Lung (tissue), 12 donors: Measurements from ENCODE around the gene DNAH12. TPM values are rescaled to one million over a fixed set of nuclear protein-coding genes. Genes with fewer than 3 reads are reported as not detected.
A peak's percentile ranks its signal among the peaks of the same experiment; 100 is the strongest.
"Not testable (repeated sequence)": the region's sequence is repeated elsewhere in the genome, so short reads cannot be mapped to it uniquely, and the experiment has no call there.

Experiments
- ATAC-seq: fragments of 200-7000 bp; cut with Tn5 transposase; one replicate; pipeline ENCODE4 v1.9.1; 2020; ENCODE audit warnings: moderate number of reproducible peaks; ENCODE audit not compliant: insufficient read depth, low FRiP score
- DNase-seq, 3 donors: peaks; one replicate each; pipeline ENCODE4 v3.0.0-alpha.2; 2013 to 2017
- H3K27ac ChIP-seq, 2 donors: one replicate each; pipeline ENCODE4 v1.5.1; 2013; ENCODE audit warnings: mild to moderate bottlenecking in 2 of 2, moderate library complexity in 2 of 2, control low read depth in 1 of 2, inconsistent platforms in 1 of 2, low read depth in 1 of 2, low read length in 1 of 2
- H3K27me3 ChIP-seq, 3 donors: one replicate each; pipeline ENCODE4 v1.5.1; 2013; ENCODE audit warnings: low read length in 2 of 3; ENCODE audit not compliant: control insufficient read depth in 3 of 3, insufficient read depth in 3 of 3
- H3K36me3 ChIP-seq, 4 donors: one replicate each; pipeline ENCODE4 v1.5.1; 2013; ENCODE audit warnings: low read length in 4 of 4, mild to moderate bottlenecking in 1 of 4, moderate library complexity in 1 of 4; ENCODE audit not compliant: control insufficient read depth in 4 of 4, insufficient read depth in 4 of 4
- H3K4me1 ChIP-seq, 5 donors: one replicate each; pipeline ENCODE4 v1.5.1; 2013; ENCODE audit warnings: low read length in 5 of 5, mild to moderate bottlenecking in 2 of 5, moderate library complexity in 1 of 5; ENCODE audit not compliant: control insufficient read depth in 5 of 5, insufficient read depth in 5 of 5
- H3K4me3 ChIP-seq: one replicate; pipeline ENCODE4 v1.5.1; 2013; ENCODE audit warnings: mild to moderate bottlenecking, control low read depth, moderate library complexity
- H3K9ac ChIP-seq, 2 donors: one replicate each; pipeline ENCODE4 v1.5.1; 2013; ENCODE audit warnings: low read length in 2 of 2, control low read depth in 1 of 2; ENCODE audit not compliant: insufficient read depth in 1 of 2
- H3K9me3 ChIP-seq, 4 donors: one replicate each; pipeline ENCODE4 v1.5.1; 2013; ENCODE audit warnings: low read length in 3 of 4, mild to moderate bottlenecking in 1 of 4, moderate library complexity in 1 of 4; ENCODE audit not compliant: control insufficient read depth in 4 of 4, insufficient read depth in 3 of 4
- CTCF ChIP-seq: IDR thresholded peaks from 2 replicates; pipeline ENCODE4 v1.5.1; 2012; ENCODE audit warnings: mild to moderate bottlenecking; ENCODE audit errors: control extremely low read depth, extremely low read depth
- WGBS, 2 donors: extraction: QIAGEN DNeasy Blood & Tissue Kit; methylation state at CpG; one replicate each; pipeline ENCODE4 v1.1.7; 2013; 5-methylcytosine and 5-hydroxymethylcytosine counted together
- polyA plus RNA-seq, 2 donors: library from polyadenylated mRNA; stranded (reverse); fragments of 200-250 nt; gene quantifications; one replicate each; pipeline ENCODE4 v1.2.1, GENCODE V29; 2013
- total RNA-seq, 2 donors: library from RNA; depleted of rRNA in 1 of 2; stranded (reverse); fragments of >200 nt in 1 of 2; gene quantifications; one replicate each; pipeline ENCODE4 v1.2.1, GENCODE V29; 2014 to 2021
- donor health status: control.
- donor health status: control.
- donor health status: Bipolar disorder and iron deficiency.
- donor health status: healthy.
- donor health status: DM: yes; HTN: yes; CAD: no.

DNAH12 gene
- total and polyA plus RNA-seq, 4 donors: 3.3 to 37.8 (median 10.7) TPM

- no peak overlapping the region for H3K4me3 ChIP-seq
- H3K36me3 ChIP-seq: no peaks in the 10 kb centered on the region
- 80 to 91% methylated on average over 4 of the region's 4 CpGs for WGBS, 2 donors
- no peak for TF ChIP-seq CTCF
- no peaks in the 10 kb centered on the region for H3K9me3 ChIP-seq
- no peak overlapping the region for H3K9ac ChIP-seq
- ATAC-seq (no peak), DNase-seq (peak in 1 of 3 donors; percentile 19)
- peaks cover 0 to 4% (median 0%) of the 10 kb centered on the region in 5 donors for H3K4me1 ChIP-seq
- H3K27me3 ChIP-seq: no peaks in the 10 kb centered on the region
- H3K27ac ChIP-seq: no peak overlapping the region
These were observed 79.3 kb downstream of the DNAH12 start for GRCh38 chr3:57464801-57465200.

- no peak for ATAC-seq
- H3K27ac ChIP-seq: no peak overlapping the region
- peaks cover 0 to 4% (median 0%) of the 10 kb centered on the region in 5 donors for H3K4me1 ChIP-seq
- H3K27me3 ChIP-seq: no peaks in the 10 kb centered on the region
- no peaks in the 10 kb centered on the region for H3K36me3 ChIP-seq
- no peak overlapping the region for H3K9ac ChIP-seq
- TF ChIP-seq CTCF: no peak
- no peaks in the 10 kb centered on the region for H3K9me3 ChIP-seq
- no peak overlapping the region for H3K4me3 ChIP-seq
- no peak for DNase-seq
- 75 to 85% methylated on average over 3 of the region's 3 CpGs for WGBS, 2 donors
These were observed 80.1 kb downstream of the DNAH12 start for GRCh38 chr3:57464011-57464410.

- 67 to 88% methylated on average over 14 of the region's 14 CpGs for WGBS, 2 donors
- no peak overlapping the region for H3K27ac ChIP-seq
These were observed 92.8 kb downstream of the DNAH12 start for GRCh38 chr3:57451150-57451846.

GRCh38 chr3:57449276-57449847, 94.8 kb downstream of the DNAH12 start:
- not testable (repeated sequence) for H3K4me3 ChIP-seq, H3K27me3 ChIP-seq, H3K27ac ChIP-seq, ATAC-seq, DNase-seq, H3K9ac ChIP-seq, H3K4me1 ChIP-seq, H3K9me3 ChIP-seq, H3K36me3 ChIP-seq
- WGBS, 2 donors: 89 to 91% methylated on average over 24 to 30 of the region's 33 CpGs

More at GRCh38 chr3:57451150-57451846, 92.8 kb downstream of the DNAH12 start:
- H3K27me3 ChIP-seq: no peaks in the 10 kb centered on the region
- no peaks in the 10 kb centered on the region for H3K9me3 ChIP-seq
- H3K36me3 ChIP-seq: no peaks in the 10 kb centered on the region
- ATAC-seq (peak; percentile 35), DNase-seq (no peak)
- H3K4me1 ChIP-seq: peaks cover 0 to 3% (median 0%) of the 10 kb centered on the region in 5 donors
- TF ChIP-seq CTCF: no peak
- no peak overlapping the region for H3K9ac ChIP-seq
- no peak overlapping the region for H3K4me3 ChIP-seq

GRCh38 chr3:57448489-57448888, 95.7 kb downstream of the DNAH12 start:
- not testable (repeated sequence) for DNase-seq, H3K4me3 ChIP-seq, H3K27me3 ChIP-seq, H3K4me1 ChIP-seq, ATAC-seq, H3K9me3 ChIP-seq, H3K36me3 ChIP-seq, H3K27ac ChIP-seq, H3K9ac ChIP-seq
- whole genome bisulfite sequencing, 2 donors: 94 to 95% methylated on average over 5 of the region's 5 CpGs
